ENCODE results near the gene MICAL1. TPM values are rescaled to one million over a fixed set of nuclear protein-coding genes. Genes with fewer than 3 reads are reported as not detected.

MICAL1 gene
- total RNA-seq, 4 donors from 2014 or later, result 45.4 to 91.0 (median 70.3) TPM

DNA sequence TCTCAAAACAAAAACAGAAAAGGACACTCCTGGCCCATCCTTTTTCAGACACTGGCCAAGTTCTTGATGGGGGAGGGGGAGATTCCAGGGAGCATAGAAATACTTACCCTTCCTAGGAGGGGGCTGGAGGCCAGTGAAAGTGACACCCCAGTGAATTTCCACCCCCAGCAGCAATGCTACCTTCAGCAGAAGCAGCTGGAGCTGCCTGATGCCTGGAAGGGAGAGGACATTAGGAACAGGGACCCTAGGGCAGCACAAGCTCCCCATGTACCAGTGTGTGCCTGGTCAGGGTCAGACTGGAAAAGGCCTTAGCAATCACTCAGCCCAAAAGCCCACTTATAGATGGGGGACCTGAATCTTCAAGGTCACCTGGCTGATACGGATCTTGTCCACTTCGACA is 2.4 kb downstream of the MICAL1 start:
- 92% methylated on average over 2 of the region's 2 CpGs; no CpG with 5 or more reads in 1 of the 2 donors for WGBS, 2 donors
- TF ChIP-seq EP300 (IDR thresholded peaks at IDR 0.05) (no peak), POLR2A (IDR thresholded peaks at IDR 0.05) (no peak)
- TF ChIP-seq, protein P1, sequence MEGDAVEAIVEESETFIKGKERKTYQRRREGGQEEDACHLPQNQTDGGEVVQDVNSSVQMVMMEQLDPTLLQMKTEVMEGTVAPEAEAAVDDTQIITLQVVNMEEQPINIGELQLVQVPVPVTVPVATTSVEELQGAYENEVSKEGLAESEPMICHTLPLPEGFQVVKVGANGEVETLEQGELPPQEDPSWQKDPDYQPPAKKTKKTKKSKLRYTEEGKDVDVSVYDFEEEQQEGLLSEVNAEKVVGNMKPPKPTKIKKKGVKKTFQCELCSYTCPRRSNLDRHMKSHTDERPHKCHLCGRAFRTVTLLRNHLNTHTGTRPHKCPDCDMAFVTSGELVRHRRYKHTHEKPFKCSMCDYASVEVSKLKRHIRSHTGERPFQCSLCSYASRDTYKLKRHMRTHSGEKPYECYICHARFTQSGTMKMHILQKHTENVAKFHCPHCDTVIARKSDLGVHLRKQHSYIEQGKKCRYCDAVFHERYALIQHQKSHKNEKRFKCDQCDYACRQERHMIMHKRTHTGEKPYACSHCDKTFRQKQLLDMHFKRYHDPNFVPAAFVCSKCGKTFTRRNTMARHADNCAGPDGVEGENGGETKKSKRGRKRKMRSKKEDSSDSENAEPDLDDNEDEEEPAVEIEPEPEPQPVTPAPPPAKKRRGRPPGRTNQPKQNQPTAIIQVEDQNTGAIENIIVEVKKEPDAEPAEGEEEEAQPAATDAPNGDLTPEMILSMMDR (IDR thresholded peaks at IDR 0.05), result no peak
- Histone ChIP-seq H3K36me3 (peaks cover 0 to 50% (median 6%) of the 10 kb centered on the region in 3 donors), H3K4me3 (no peak overlapping the region), H3K9me3 (no peaks in the 10 kb centered on the region), H3K27me3 (no peaks in the 10 kb centered on the region), H3K4me1 (peaks cover 0 to 38% (median 18%) of the 10 kb centered on the region in 4 donors), H3K27ac (no peak overlapping the region)
- no peak for DNase-seq (ENCODE audit: low spot score in 2 of 2)

DNA sequence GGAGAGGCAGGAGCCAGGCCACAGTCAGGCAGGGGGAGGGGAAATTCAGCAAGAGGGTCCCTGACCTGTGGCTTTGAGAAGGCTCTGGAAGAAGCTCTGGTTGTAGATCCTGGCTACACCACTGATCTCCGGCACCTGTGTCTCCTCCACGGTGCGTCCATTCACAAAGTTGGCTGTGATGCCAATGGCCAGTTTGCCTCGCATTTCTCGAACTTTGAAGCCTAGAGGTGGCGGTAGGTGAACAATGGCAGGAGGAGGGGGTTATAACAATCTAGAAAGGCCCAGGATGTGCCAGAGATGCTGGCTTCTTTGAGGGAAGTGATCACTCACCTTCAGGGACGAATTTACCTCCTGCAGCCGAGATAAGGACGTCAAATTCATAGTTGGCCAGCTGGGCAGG is 3.4 kb downstream of the MICAL1 start:
- 89 to 95% methylated on average over 9 of the region's 9 CpGs for WGBS, 2 donors
- no peak overlapping the region for H3K4me3 ChIP-seq

DNA sequence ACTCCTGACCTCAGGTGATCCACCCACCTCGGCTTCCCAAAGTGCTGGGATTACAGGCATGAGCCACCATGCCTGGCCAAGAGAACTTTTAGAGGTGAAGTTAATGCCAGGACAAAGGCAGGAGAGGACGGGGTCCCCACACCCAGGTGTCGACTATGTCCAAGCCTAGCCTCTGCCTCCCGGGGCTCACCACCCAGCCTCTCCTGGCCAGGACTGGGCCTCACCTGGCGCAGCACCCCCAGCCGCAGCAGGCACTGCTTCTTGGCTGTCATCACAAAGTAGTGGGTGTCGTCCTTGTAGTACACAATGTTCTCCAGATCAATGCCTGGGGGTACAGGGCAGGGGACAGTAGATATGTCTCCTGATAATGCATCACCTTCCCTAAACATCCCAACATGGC is 4.2 kb downstream of the MICAL1 start:
- H3K4me1 ChIP-seq, result peaks cover 0 to 22% (median 15%) of the 10 kb centered on the region in 4 donors
- no peaks in the 10 kb centered on the region for H3K27me3 ChIP-seq
- DNase-seq (ENCODE audit: low spot score in 2 of 2), result no peak
- no peak for TF ChIP-seq EP300 (IDR thresholded peaks at IDR 0.05)
- TF ChIP-seq POLR2A (IDR thresholded peaks at IDR 0.05), result no peak
- TF ChIP-seq, protein P1 (IDR thresholded peaks at IDR 0.05), result no peak
- no peak overlapping the region for H3K4me3 ChIP-seq
- H3K27ac ChIP-seq, result no peak overlapping the region
- H3K9me3 ChIP-seq, result no peaks in the 10 kb centered on the region
- H3K36me3 ChIP-seq, result peaks cover 0 to 67% (median 6%) of the 10 kb centered on the region in 3 donors
- WGBS, 2 donors, result 90 to 98% methylated on average over 5 to 7 of the region's 7 CpGs

More for the DNA sequence above, 3.4 kb downstream of the MICAL1 start:
- Histone ChIP-seq H3K9me3 (no peaks in the 10 kb centered on the region), H3K27ac (no peak overlapping the region), H3K4me1 (peaks cover 0 to 30% (median 18%) of the 10 kb centered on the region in 4 donors), H3K36me3 (peaks cover 0 to 59% (median 6%) of the 10 kb centered on the region in 3 donors), H3K27me3 (no peaks in the 10 kb centered on the region)
- TF ChIP-seq EP300 (IDR thresholded peaks at IDR 0.05) (no peak), POLR2A (IDR thresholded peaks at IDR 0.05) (no peak)
- TF ChIP-seq, protein P1 (IDR thresholded peaks at IDR 0.05), result no peak
- no peak for DNase-seq (ENCODE audit: low spot score in 2 of 2)

DNA sequence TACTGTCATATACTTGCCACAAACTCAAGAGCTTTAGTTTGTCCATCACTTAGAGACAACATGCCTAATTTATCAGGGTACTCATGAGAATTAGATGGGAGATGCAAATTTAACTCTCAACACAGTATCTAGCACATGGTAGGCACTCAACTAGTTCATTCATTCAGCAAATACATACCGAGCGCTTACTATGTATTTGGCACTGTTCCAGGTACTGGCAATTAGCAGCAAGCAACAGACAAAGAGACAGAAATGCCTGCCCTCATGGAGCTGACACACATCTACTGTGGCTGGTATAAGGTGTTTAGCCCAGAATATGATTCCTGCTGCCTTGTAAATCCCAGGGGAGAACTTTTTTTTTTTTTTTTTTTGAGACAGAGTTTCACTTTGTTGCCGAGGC is 4.8 kb downstream of the MICAL1 start:
- no peaks in the 10 kb centered on the region for H3K27me3 ChIP-seq
- no peak overlapping the region for H3K27ac ChIP-seq
- 80 to 89% methylated on average over 3 of the region's 3 CpGs for WGBS, 2 donors
- H3K4me1 ChIP-seq, result peaks cover 0 to 17% (median 13%) of the 10 kb centered on the region in 4 donors
- H3K36me3 ChIP-seq, result peaks cover 0 to 72% (median 6%) of the 10 kb centered on the region in 3 donors
- H3K4me3 ChIP-seq, result no peak overlapping the region
- H3K9me3 ChIP-seq, result no peaks in the 10 kb centered on the region
- TF ChIP-seq, protein P1 (IDR thresholded peaks at IDR 0.05), result no peak
- TF ChIP-seq POLR2A (IDR thresholded peaks at IDR 0.05) (no peak), EP300 (IDR thresholded peaks at IDR 0.05) (no peak)
- DNase-seq (ENCODE audit: low spot score in 2 of 2), result no peak

DNA sequence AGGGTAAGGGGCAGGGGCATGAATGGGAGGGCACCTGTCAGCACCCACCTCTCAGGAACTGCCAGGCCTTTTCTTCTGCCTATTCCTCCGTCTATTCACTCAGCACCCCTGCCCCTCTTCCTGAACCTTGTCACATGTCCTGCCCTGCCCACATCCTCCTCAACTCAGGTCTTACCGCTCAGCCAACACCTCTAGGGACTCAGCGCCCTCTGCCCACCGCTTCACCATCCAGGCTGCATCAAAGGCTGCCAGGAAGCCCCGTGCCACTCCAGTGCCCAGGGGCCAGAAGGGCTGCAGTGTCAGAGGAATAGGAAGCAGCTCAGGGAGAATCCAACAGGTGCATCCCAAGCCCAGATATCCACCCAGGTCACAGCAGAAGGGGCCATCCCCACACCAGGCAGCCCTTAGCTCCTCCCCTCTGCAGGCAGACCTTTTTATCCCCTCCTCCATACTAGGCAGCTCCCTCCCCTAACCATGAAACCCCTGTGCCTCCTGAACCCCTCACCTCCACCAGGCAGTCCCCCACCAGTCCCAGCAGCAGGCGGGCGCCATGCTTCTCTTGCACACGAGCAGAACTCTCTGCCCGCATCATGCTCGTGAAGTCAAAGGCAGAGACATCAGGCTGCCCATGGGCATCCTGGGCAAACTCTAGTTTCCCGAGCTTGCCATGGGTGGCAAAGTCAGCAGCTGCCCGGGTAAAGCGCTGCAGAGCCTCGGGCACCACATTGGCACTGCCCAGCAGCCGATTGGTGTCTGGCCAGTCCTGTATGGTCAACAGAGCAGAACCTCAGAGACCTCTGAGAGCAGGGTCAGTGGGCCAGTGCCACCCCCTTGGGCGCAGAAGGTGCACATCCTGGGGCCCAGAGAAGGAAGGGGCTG is 5.5 kb downstream of the MICAL1 start:
- H3K4me1 ChIP-seq, result peaks cover 0 to 17% (median 13%) of the 10 kb centered on the region in 4 donors
- H3K27me3 ChIP-seq, result no peaks in the 10 kb centered on the region
- H3K27ac ChIP-seq, result no peak overlapping the region
- WGBS, 2 donors, result 84 to 89% methylated on average over 16 of the region's 16 CpGs
- H3K9me3 ChIP-seq, result no peaks in the 10 kb centered on the region
- no peak overlapping the region for H3K4me3 ChIP-seq
- no peak for DNase-seq (ENCODE audit: low spot score in 2 of 2)
- H3K36me3 ChIP-seq, result peaks cover 0 to 80% (median 6%) of the 10 kb centered on the region in 3 donors
- TF ChIP-seq POLR2A (IDR thresholded peaks at IDR 0.05), result no peak
- no peak for TF ChIP-seq EP300 (IDR thresholded peaks at IDR 0.05)
- TF ChIP-seq, protein P1 (IDR thresholded peaks at IDR 0.05), result no peak

All from tibial nerve (tissue), 4 donors.